ENCODE measurements around the gene ALKBH4.

DNA sequence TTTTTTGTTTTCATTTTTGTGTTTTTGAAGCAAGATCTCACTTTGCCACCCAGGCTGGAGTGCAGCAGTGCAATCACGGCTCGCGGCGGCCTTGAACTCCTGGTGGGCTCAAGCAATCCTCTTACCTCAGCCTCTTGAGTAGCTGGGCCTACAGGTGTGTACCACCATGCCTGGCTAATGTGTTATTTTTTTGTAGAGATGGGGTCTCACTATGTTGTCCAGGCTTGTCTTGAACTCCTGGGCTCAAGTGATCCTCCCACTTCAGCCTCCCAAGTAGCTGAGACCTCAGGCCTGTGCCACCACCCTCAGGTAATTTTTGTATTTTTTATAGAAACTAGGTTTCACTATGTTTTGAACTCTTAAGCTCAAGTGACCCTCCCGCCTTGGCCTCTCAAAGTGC lies 53.7 kb downstream of the ALKBH4 start:
- TF ChIP-seq JUN (IDR thresholded peaks at IDR 0.05; ENCODE audit: borderline replicate concordance, insufficient read depth, insufficient read length, low read depth) (no peak), POLR2A (IDR thresholded peaks at IDR 0.05; ENCODE audit: low read depth, low read length) (no peak), POLR2AphosphoS5 (IDR thresholded peaks at IDR 0.05; ENCODE audit: insufficient read depth, low read depth, low read length) (no peak)
- TF ChIP-seq, protein P1, sequence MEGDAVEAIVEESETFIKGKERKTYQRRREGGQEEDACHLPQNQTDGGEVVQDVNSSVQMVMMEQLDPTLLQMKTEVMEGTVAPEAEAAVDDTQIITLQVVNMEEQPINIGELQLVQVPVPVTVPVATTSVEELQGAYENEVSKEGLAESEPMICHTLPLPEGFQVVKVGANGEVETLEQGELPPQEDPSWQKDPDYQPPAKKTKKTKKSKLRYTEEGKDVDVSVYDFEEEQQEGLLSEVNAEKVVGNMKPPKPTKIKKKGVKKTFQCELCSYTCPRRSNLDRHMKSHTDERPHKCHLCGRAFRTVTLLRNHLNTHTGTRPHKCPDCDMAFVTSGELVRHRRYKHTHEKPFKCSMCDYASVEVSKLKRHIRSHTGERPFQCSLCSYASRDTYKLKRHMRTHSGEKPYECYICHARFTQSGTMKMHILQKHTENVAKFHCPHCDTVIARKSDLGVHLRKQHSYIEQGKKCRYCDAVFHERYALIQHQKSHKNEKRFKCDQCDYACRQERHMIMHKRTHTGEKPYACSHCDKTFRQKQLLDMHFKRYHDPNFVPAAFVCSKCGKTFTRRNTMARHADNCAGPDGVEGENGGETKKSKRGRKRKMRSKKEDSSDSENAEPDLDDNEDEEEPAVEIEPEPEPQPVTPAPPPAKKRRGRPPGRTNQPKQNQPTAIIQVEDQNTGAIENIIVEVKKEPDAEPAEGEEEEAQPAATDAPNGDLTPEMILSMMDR (IDR thresholded peaks at IDR 0.05; ENCODE audit: extremely low read depth in 1 of 2, insufficient read depth in 1 of 2, low read depth in 1 of 2, low read length in 2 of 2), result no peak

Measured in endothelial cell of umbilical vein (primary cell).